ENCODE measurements around the gene WNK2. TPM values are rescaled to one million over a fixed set of nuclear protein-coding genes. Genes with fewer than 3 reads are reported as not detected.
"Not testable (repeated sequence)": the region's sequence is repeated elsewhere in the genome, so short reads cannot be mapped to it uniquely, and the experiment has no call there.

WNK2 gene
- total and polyA plus RNA-seq, 12 donors, result 1.1 to 17.6 (median 8.4) TPM

- intact Hi-C loops (cut with DNase I), result no loop called here
- H3K9me3 ChIP-seq (replicated peaks in 1 of 3), result no peaks in the 10 kb centered on the region
- peak overlapping the region in 1 of 5 donors; percentile 55 for H3K27ac ChIP-seq
- TF ChIP-seq CTCF (IDR thresholded peaks at IDR 0.05), result no peak
- no peak for TF ChIP-seq POLR2A (IDR thresholded peaks at IDR 0.05)
- DNase-seq, result peak in 2 of 7 donors; percentile 33 to 58
- H3K27me3 ChIP-seq, result no peaks in the 10 kb centered on the region
- no peak overlapping the region for H3K4me3 ChIP-seq
- H3K4me1 ChIP-seq (replicated peaks in 1 of 2), result no peaks in the 10 kb centered on the region
- H3K36me3 ChIP-seq (replicated peaks in 1 of 2), result no peaks in the 10 kb centered on the region
- WGBS, 4 donors, result 51 to 67% (median 64%) methylated on average over 9 to 15 of the region's 15 CpGs
Measured at GRCh38 chr9:93143830-93144530, 40.0 kb upstream of the WNK2 start.

- H3K9me3 ChIP-seq (replicated peaks in 1 of 3); H3K4me1 ChIP-seq (replicated peaks in 1 of 2); intact Hi-C loops (cut with DNase I); H3K36me3 ChIP-seq (replicated peaks in 1 of 2); DNase-seq; H3K4me3 ChIP-seq; H3K27me3 ChIP-seq; H3K27ac ChIP-seq: not testable (repeated sequence)
- WGBS, 4 donors, result 79 to 87% (median 84%) methylated on average over 6 of the region's 6 CpGs
Measured at GRCh38 chr9:93146696-93147095, 37.2 kb upstream of the WNK2 start.

GRCh38 chr9:93147632-93148031, 36.3 kb upstream of the WNK2 start:
- DNase-seq, result no peak
- H3K27ac ChIP-seq, result no peak overlapping the region
- WGBS, 4 donors, result 67 to 88% (median 75%) methylated on average over 2 of the region's 2 CpGs
- H3K4me1 ChIP-seq (replicated peaks in 1 of 2), result no peaks in the 10 kb centered on the region
- H3K4me3 ChIP-seq, result no peak overlapping the region
- intact Hi-C loops (cut with DNase I), result no loop called here
- H3K27me3 ChIP-seq, result no peaks in the 10 kb centered on the region
- TF ChIP-seq CTCF (IDR thresholded peaks at IDR 0.05) (no peak), POLR2A (IDR thresholded peaks at IDR 0.05) (no peak)
- no peaks in the 10 kb centered on the region for H3K36me3 ChIP-seq (replicated peaks in 1 of 2)
- no peaks in the 10 kb centered on the region for H3K9me3 ChIP-seq (replicated peaks in 1 of 3)

GRCh38 chr9:93148721-93149120, 35.2 kb upstream of the WNK2 start:
- no peaks in the 10 kb centered on the region for H3K36me3 ChIP-seq (replicated peaks in 1 of 2)
- intact Hi-C loops (cut with DNase I), result no loop called here
- no peaks in the 10 kb centered on the region for H3K9me3 ChIP-seq (replicated peaks in 1 of 3)
- TF ChIP-seq CTCF (IDR thresholded peaks at IDR 0.05) (no peak), POLR2A (IDR thresholded peaks at IDR 0.05) (no peak)
- H3K27me3 ChIP-seq, result no peaks in the 10 kb centered on the region
- 80 to 100% (median 86%) methylated on average over 1 to 2 of the region's 2 CpGs for WGBS, 4 donors
- DNase-seq, result no peak
- no peaks in the 10 kb centered on the region for H3K4me1 ChIP-seq (replicated peaks in 1 of 2)
- no peak overlapping the region for H3K27ac ChIP-seq
- no peak overlapping the region for H3K4me3 ChIP-seq

- TF ChIP-seq POLR2A (IDR thresholded peaks at IDR 0.05), result no peak
- no peak for TF ChIP-seq CTCF (IDR thresholded peaks at IDR 0.05)
- Histone ChIP-seq H3K27ac (no peak overlapping the region), H3K4me3 (no peak overlapping the region), H3K27me3 (no peaks in the 10 kb centered on the region), H3K4me1 (replicated peaks in 1 of 2) (no peaks in the 10 kb centered on the region), H3K9me3 (replicated peaks in 1 of 3) (no peaks in the 10 kb centered on the region), H3K36me3 (replicated peaks in 1 of 2) (no peaks in the 10 kb centered on the region)
- no peak for DNase-seq
- WGBS, 4 donors, result 20 to 42% (median 39%) methylated on average over 1 of the region's 1 CpG
- intact Hi-C loops (cut with DNase I), result no loop called here
Measured at GRCh38 chr9:93149361-93149760, 34.6 kb upstream of the WNK2 start.

All from adrenal gland (tissue), 12 donors.